Body of pancreas (tissue), 4 donors: ENCODE measurements around the gene LSMEM2. TPM values are rescaled to one million over a fixed set of nuclear protein-coding genes. Genes with fewer than 3 reads are reported as not detected.
A peak's percentile ranks its signal among the peaks of the same experiment; 100 is the strongest.
"Not testable (repeated sequence)": the region's sequence is repeated elsewhere in the genome, so short reads cannot be mapped to it uniquely, and the experiment has no call there.

Experiments
- ATAC-seq: fragments of 150-250 bp; one replicate; pipeline ENCODE4 v1.9.1; 2016
- DNase-seq, 4 donors: peaks; one replicate each; pipeline ENCODE4 v3.0.0-alpha.2; 2019
- H3K27ac ChIP-seq, 4 donors: fragments of 200-600 bp; sonication (generic); 1 replicate in 3 of 4; 2 replicates in 1 of 4; pipeline versions ENCODE4 v1.5.1 to v1.6.1; 2016 to 2019; ENCODE audit warnings: mild to moderate bottlenecking in 1 of 4, mixed read lengths in 1 of 4, moderate library complexity in 1 of 4
- H3K27me3 ChIP-seq, 2 donors: fragments of 200-600 bp; sonication (generic); one replicate each; pipeline ENCODE4 v1.6.0; 2016; ENCODE audit warnings: mild to moderate bottlenecking in 1 of 2
- H3K36me3 ChIP-seq, 2 donors: fragments of 200-600 bp; sonication (generic); replicated peaks in 1 of 2; 2 replicates each; pipeline ENCODE4 v1.5.1; 2016; ENCODE audit warnings: low read depth in 2 of 2; ENCODE audit not compliant: insufficient read depth in 1 of 2
- H3K4me1 ChIP-seq: fragments of 200-600 bp; sonication (generic); one replicate; pipeline ENCODE4 v1.6.0; 2016
- H3K4me3 ChIP-seq, 2 donors: fragments of 200-600 bp; sonication (generic); 1 replicate in 1 of 2; 2 replicates in 1 of 2; pipeline ENCODE4 v1.5.1; 2016 to 2019
- H3K9me3 ChIP-seq, 3 donors: fragments of 200-600 bp; sonication (generic); 1 replicate in 2 of 3; 2 replicates in 1 of 3; pipeline ENCODE4 v1.5.1; 2016
- CTCF ChIP-seq, 7 experiments: fragments of 450-650 bp in 4 of 7; fragments of 200-600 bp in 3 of 7; sonication (generic) in 3 of 7; IDR thresholded peaks; one replicate each; pipeline ENCODE4 v1.5.1; 2016 to 2019; ENCODE audit warnings: antibody characterized with exemption in 7 of 7
- POLR2A ChIP-seq, 3 donors: fragments of 450-650 bp; IDR thresholded peaks; one replicate each; pipeline ENCODE4 v1.6.1; 2016; ENCODE audit warnings: antibody characterized with exemption in 3 of 3, mild to moderate bottlenecking in 2 of 3
- WGBS, 2 donors: methylation state at CpG; one replicate each; pipeline ENCODE4 v1.1.5; 2017; 5-methylcytosine and 5-hydroxymethylcytosine counted together
- intact Hi-C: fragments of 100-400 bp; cut with DNase I; formaldehyde crosslinking; loops from one replicate; pipeline ENCODE4 v1.15.1; 2023
- total RNA-seq, 2 donors: library from RNA; depleted of rRNA; stranded (reverse); fragments of >200 nt; gene quantifications; one replicate each; pipeline ENCODE4 v1.1.0, GENCODE V29; 2016

Gene LSMEM2
- total RNA-seq, 2 donors from 2014 or later = not detected

GRCh38 chr3:50270422-50271224 is 8.3 kb upstream of the LSMEM2 start:
- Histone ChIP-seq H3K36me3 (no peaks in the 10 kb centered on the region), H3K4me1 (peaks cover 87% of the 10 kb centered on the region), H3K27me3 (no peaks in the 10 kb centered on the region), H3K4me3 (no peak overlapping the region), H3K27ac (peak overlapping the region; percentile 93 to 97 (median 94)), H3K9me3 (no peaks in the 10 kb centered on the region)
- ATAC-seq (no peak), DNase-seq (no peak)
- WGBS, 2 donors = 50 to 51% methylated on average over 10 to 19 of the region's 19 CpGs
- no peak for TF ChIP-seq CTCF (IDR thresholded peaks at IDR 0.05)
- no peak for TF ChIP-seq POLR2A (IDR thresholded peaks at IDR 0.05)
- intact Hi-C loops = loop anchor here (5.0 to 10.0 kb wide), 2 partner anchors 38 to 76 kb away; partner anchors contain the start of gene GNAT1

GRCh38 chr3:50271314-50271936 is 7.5 kb upstream of the LSMEM2 start:
- no peak for ATAC-seq
- Histone ChIP-seq H3K36me3 (no peaks in the 10 kb centered on the region), H3K9me3 (no peaks in the 10 kb centered on the region), H3K27ac (peak overlapping the region; percentile 93 to 97 (median 94)), H3K4me3 (no peak overlapping the region), H3K4me1 (peaks cover 79% of the 10 kb centered on the region), H3K27me3 (no peaks in the 10 kb centered on the region)
- DNase-seq = no peak
- WGBS, 2 donors = 20 to 40% methylated on average over 9 to 10 of the region's 10 CpGs
- TF ChIP-seq POLR2A (IDR thresholded peaks at IDR 0.05) (peak in 1 of 3 donors; percentile 18), CTCF (IDR thresholded peaks at IDR 0.05) (no peak)
- intact Hi-C loops = loop anchor here (5.0 to 10.0 kb wide), 2 partner anchors 39 to 77 kb away; partner anchors contain the start of gene GNAT1

GRCh38 chr3:50272538-50272910 is 6.4 kb upstream of the LSMEM2 start:
- intact Hi-C loops = loop anchor here (5.0 to 10.0 kb wide), 2 partner anchors 40 to 78 kb away; partner anchors contain the start of gene GNAT1
- not testable (repeated sequence) for H3K9me3 ChIP-seq, ATAC-seq, H3K4me3 ChIP-seq, H3K27me3 ChIP-seq, DNase-seq, H3K36me3 ChIP-seq
- peak overlapping the region in 3 of 4 donors; percentile 93 to 97 (median 94) for H3K27ac ChIP-seq
- peaks cover 68% of the 10 kb centered on the region for H3K4me1 ChIP-seq
- WGBS, 2 donors = 54 to 59% methylated on average over 10 of the region's 10 CpGs

- WGBS, 2 donors = 3 to 16% methylated on average over 8 to 61 of the region's 61 CpGs
- TF ChIP-seq CTCF (IDR thresholded peaks at IDR 0.05) (peak; percentile 94 to 99 (median 99)), POLR2A (IDR thresholded peaks at IDR 0.05) (peak in 2 of 3 donors; percentile 18 to 24)
- intact Hi-C loops = loop anchor here (5.0 to 10.0 kb wide), 2 partner anchors 41 to 78 kb away; partner anchors contain the start of gene GNAT1
- H3K4me1 ChIP-seq = peaks cover 62% of the 10 kb centered on the region
- no peaks in the 10 kb centered on the region for H3K27me3 ChIP-seq
- ATAC-seq (peak; percentile 70), DNase-seq (peak; percentile 86 to 91 (median 90))
- H3K9me3 ChIP-seq = no peaks in the 10 kb centered on the region
- H3K36me3 ChIP-seq = no peaks in the 10 kb centered on the region
- H3K27ac ChIP-seq = peak overlapping the region in 3 of 4 donors; percentile 93 to 97 (median 94)
- H3K4me3 ChIP-seq = no peak overlapping the region
These were observed 5.8 kb upstream of the LSMEM2 start for GRCh38 chr3:50272911-50273688.
